Measurements from ENCODE around the gene LCT.

Gene LCT

DNA sequence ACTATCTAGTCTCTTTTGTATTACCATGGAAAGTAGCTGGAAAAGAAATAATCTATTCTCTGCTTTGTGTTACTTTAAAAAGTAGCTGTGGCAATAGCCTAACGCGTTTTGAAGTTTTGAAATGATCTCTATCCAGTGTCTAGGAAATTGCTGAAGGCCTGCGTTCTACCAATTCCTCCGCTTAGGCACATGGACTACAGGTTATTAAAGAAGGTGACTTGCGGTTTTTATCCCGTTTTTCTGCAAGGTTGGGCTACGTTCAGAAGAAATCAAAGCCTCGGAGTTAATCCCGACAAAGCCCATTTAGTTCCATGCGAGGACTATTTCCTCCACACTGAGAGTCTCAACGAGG is 96.0 kb downstream of the LCT start:
- DNase-seq, result no peak

GRCh38 chr2:135740206-135740605 is 96.8 kb downstream of the LCT start:
- no peak for DNase-seq

Data from stimulated activated CD4-positive, alpha-beta T cell treated with anti-CD3 and anti-CD28 coated beads, Interleukin-15, amount 100 ng/mL, for 24 hours (primary cell).